GM19351 (cell line): ENCODE results near the gene MTHFD1L.
A peak's percentile ranks its signal among the peaks of the same experiment; 100 is the strongest.
"Not testable (repeated sequence)": the region's sequence is repeated elsewhere in the genome, so short reads cannot be mapped to it uniquely, and the experiment has no call there.

Experiments used
- ATAC-seq: cut with Tn5 transposase; IDR thresholded peaks from one replicate; pipeline ENCODE4 v1.9.1; 2021; ENCODE audit warnings: mild to moderate bottlenecking, moderate library complexity; ENCODE audit not compliant: unreplicated experiment

MTHFD1L gene

GRCh38 chr6:151109869-151110575 lies 244.5 kb downstream of the MTHFD1L start:
- ATAC-seq = no peak

GRCh38 chr6:151110576-151110905 lies 245.0 kb downstream of the MTHFD1L start:
- no peak for ATAC-seq

GRCh38 chr6:151111670-151112069 lies 246.2 kb downstream of the MTHFD1L start:
- ATAC-seq = no peak

- no peak for ATAC-seq
These were observed 246.6 kb downstream of the MTHFD1L start for GRCh38 chr6:151112130-151112529.

- not testable (repeated sequence) for ATAC-seq
These were observed 247.4 kb downstream of the MTHFD1L start for GRCh38 chr6:151112884-151113283.

GRCh38 chr6:151113641-151114040 lies 248.1 kb downstream of the MTHFD1L start:
- ATAC-seq = no peak

GRCh38 chr6:151118461-151119123 lies 253.1 kb downstream of the MTHFD1L start:
- no peak for ATAC-seq

- no peak for ATAC-seq
These were observed 254.5 kb downstream of the MTHFD1L start for GRCh38 chr6:151119823-151120524.

GRCh38 chr6:151121900-151122299 lies 256.4 kb downstream of the MTHFD1L start:
- ATAC-seq = no peak

- not testable (repeated sequence) for ATAC-seq
These were observed 258.1 kb downstream of the MTHFD1L start for GRCh38 chr6:151123641-151124040.

GRCh38 chr6:151125242-151125641 lies 259.7 kb downstream of the MTHFD1L start:
- ATAC-seq = not testable (repeated sequence)

- not testable (repeated sequence) for ATAC-seq
These were observed 260.3 kb downstream of the MTHFD1L start for GRCh38 chr6:151125651-151126416.

GRCh38 chr6:151126417-151126724 lies 260.9 kb downstream of the MTHFD1L start:
- ATAC-seq = not testable (repeated sequence)

GRCh38 chr6:151127133-151127798 lies 261.8 kb downstream of the MTHFD1L start:
- not testable (repeated sequence) for ATAC-seq

GRCh38 chr6:151128763-151129370 lies 263.4 kb downstream of the MTHFD1L start:
- ATAC-seq = no peak

- peak; percentile 84 for ATAC-seq
These were observed 264.8 kb downstream of the MTHFD1L start for GRCh38 chr6:151130329-151130728.

GRCh38 chr6:151131324-151132007 lies 266.0 kb downstream of the MTHFD1L start:
- no peak for ATAC-seq

- no peak for ATAC-seq
These were observed 270.7 kb downstream of the MTHFD1L start for GRCh38 chr6:151136141-151136755.

GRCh38 chr6:151137542-151137941 lies 272.0 kb downstream of the MTHFD1L start:
- no peak for ATAC-seq
